T-helper 17 cell (primary cell): ENCODE results near the gene SLC35B4. TPM values are rescaled to one million over a fixed set of nuclear protein-coding genes. Genes with fewer than 3 reads are reported as not detected.
"Not testable (repeated sequence)": the region's sequence is repeated elsewhere in the genome, so short reads cannot be mapped to it uniquely, and the experiment has no call there.

Experiments used
- ATAC-seq: fragments of 150-1000 bp; cut with Tn5 transposase; 2 replicates; pipeline ENCODE4 v1.10.0; 2021; ENCODE audit warnings: mild to moderate bottlenecking, moderate library complexity
- DNase-seq, 3 donors: peaks; one replicate each; pipeline versions ENCODE4 v3.0.0 to v3.0.0-alpha.2; 2020 to 2021
- H3K9me3 ChIP-seq: one replicate; pipeline ENCODE4 v1.7.0; 2013; ENCODE audit warnings: low read length, mild to moderate bottlenecking; ENCODE audit not compliant: control insufficient read depth, poor library complexity, severe bottlenecking
- H3K27ac Mint-ChIP-seq: one replicate; pipeline ENCODE4 v1.8.0; 2022; ENCODE audit warnings: mild to moderate bottlenecking, moderate library complexity, mixed read lengths
- H3K27me3 Mint-ChIP-seq: one replicate; pipeline ENCODE4 v1.8.0; 2022; ENCODE audit warnings: mixed read lengths
- H3K36me3 Mint-ChIP-seq: one replicate; pipeline ENCODE4 v1.8.0; 2022; ENCODE audit warnings: low read depth, mixed read lengths
- H3K4me1 Mint-ChIP-seq: one replicate; pipeline ENCODE4 v1.8.0; 2022; ENCODE audit warnings: mild to moderate bottlenecking, mixed read lengths
- H3K4me3 Mint-ChIP-seq: one replicate; pipeline ENCODE4 v1.8.0; 2022; ENCODE audit warnings: mild to moderate bottlenecking, moderate library complexity, mixed read lengths
- total RNA-seq, 4 donors: library from RNA in 2 of 4; stranded (reverse) in 2 of 4; gene quantifications; one replicate each; pipeline ENCODE4 v1.2.3 and lab custom pipeline; 2022 to 2026

Gene SLC35B4
- total RNA-seq, 2 donors from 2014 or later: 11.6 to 13.9 TPM

DNA sequence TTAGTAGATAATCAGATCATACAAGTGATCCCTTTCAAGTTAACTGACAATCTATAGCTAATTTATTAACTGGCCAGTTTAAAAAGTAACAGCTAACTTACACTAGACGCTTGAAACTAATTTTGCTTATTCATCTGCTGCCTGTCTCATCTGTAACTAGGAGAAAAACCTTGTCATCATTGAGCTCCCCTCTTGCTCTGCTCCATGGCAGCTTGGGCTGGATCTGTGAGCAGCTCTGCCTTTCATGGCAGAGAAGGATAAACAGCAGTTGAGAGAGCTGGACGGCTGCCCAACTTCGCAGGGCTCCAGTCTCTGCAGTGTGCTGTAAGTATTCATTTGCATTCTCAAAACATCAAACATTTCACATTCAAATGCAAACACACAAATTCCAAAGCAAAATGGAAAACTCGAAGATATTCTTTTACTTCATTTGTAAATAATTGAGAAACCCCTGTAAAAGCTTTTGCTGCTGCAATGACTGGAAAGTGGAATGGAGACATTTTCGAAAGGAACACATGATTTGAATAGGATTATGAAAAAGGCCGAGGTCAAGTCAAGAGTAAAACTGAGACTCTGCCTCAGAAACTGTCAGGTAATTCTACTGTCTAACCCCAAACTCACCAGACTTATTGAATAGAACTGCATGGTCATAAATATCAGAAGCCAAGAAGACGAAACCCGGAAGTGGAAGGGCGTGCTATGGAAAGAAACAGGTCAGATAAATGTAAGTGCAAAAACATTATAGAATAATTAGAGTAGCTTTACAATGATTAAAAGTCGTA, 17.6 kb downstream of the SLC35B4 start:
- H3K9me3 ChIP-seq: no peaks in the 10 kb centered on the region
- no peak overlapping the region for H3K4me3 Mint-ChIP-seq
- no peak for DNase-seq
- no peak for ATAC-seq
- peaks cover 5% of the 10 kb centered on the region for H3K4me1 Mint-ChIP-seq
- H3K27me3 Mint-ChIP-seq: no peaks in the 10 kb centered on the region
- H3K36me3 Mint-ChIP-seq: peaks cover 17% of the 10 kb centered on the region
- no peak overlapping the region for H3K27ac Mint-ChIP-seq

DNA sequence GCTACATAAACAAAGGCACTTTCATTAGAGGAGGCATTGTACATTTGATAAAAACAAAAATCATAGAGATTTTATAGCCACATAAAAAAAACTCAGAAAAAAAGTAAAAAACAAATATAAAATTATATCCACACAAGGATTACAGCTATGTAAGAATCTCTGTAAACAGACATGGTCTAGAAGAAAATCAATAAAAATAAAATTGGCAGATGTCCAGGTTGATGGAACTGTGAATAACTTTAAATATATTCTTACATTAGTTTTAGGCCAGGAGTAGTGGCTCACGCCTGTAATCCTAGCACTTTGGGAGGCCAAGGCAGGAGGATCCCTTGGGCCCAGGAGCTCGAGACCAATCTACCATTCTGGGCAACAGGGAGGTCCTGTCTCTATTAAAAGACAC, 19.2 kb downstream of the SLC35B4 start:
- ATAC-seq (no peak), DNase-seq (no peak)
- H3K4me3 Mint-ChIP-seq: no peak overlapping the region
- no peaks in the 10 kb centered on the region for H3K27me3 Mint-ChIP-seq
- H3K4me1 Mint-ChIP-seq: peaks cover 5% of the 10 kb centered on the region
- H3K27ac Mint-ChIP-seq: no peak overlapping the region
- H3K36me3 Mint-ChIP-seq: peaks cover 15% of the 10 kb centered on the region
- no peaks in the 10 kb centered on the region for H3K9me3 ChIP-seq

DNA sequence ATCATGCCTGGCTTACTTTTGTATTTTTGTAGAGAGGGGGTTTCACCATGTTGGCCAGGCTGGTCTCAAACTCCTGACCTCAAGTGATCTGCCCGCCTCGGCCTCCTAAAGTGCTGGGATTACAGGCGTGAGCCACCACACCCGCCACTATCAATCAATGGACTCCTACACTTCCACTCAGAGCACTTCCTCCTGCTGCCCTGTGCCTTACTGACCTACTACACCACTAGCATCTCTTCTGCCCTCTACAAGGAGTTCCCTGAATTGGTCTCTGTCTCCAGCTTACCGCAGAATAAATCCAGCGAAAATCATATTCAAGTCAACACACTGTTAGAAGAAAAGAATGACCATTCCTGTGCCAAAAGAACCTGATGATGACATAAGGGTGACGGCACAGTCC, 20.7 kb downstream of the SLC35B4 start:
- not testable (repeated sequence) for H3K4me1 Mint-ChIP-seq, H3K36me3 Mint-ChIP-seq, DNase-seq, H3K27ac Mint-ChIP-seq, H3K4me3 Mint-ChIP-seq, H3K9me3 ChIP-seq, H3K27me3 Mint-ChIP-seq, ATAC-seq

DNA sequence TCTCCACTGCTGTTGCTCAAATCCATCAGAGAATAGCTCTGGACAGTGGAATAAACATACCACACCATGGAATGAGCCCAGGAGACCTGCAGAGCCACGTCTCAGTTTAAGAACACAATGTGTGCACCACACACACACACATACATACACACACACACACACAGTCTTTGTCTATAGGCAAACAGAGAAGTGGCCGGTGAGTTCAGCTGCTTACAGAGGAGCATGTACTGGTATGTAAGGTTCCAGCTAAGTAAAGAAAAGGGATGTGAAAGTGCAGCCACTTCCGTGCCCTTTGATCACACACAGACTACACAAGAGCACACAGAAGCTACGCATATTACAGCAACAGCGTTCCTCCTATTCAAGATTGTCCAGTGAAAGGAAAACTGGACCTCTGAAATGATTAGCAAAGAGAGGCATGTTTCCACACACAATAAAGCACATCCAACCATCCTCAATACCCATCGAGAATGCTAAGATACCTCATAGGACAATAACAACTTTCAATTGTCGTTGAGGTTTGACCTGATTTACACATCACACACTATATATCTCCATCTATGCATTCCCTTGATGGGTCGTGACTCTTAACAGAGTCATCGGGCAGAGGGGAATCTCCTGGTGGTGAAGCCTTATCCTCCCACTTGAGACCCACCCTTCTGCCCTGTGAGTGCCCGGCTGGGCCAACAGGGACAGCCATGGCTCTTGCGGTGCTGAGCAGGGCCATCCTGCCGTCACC, 23.6 kb downstream of the SLC35B4 start:
- Mint-ChIP-seq H3K27ac (no peak overlapping the region), H3K4me3 (no peak overlapping the region), H3K36me3 (peaks cover 3% of the 10 kb centered on the region), H3K27me3 (no peaks in the 10 kb centered on the region), H3K4me1 (peaks cover 3% of the 10 kb centered on the region)
- H3K9me3 ChIP-seq: no peaks in the 10 kb centered on the region
- DNase-seq (no peak), ATAC-seq (peak; percentile 63)

DNA sequence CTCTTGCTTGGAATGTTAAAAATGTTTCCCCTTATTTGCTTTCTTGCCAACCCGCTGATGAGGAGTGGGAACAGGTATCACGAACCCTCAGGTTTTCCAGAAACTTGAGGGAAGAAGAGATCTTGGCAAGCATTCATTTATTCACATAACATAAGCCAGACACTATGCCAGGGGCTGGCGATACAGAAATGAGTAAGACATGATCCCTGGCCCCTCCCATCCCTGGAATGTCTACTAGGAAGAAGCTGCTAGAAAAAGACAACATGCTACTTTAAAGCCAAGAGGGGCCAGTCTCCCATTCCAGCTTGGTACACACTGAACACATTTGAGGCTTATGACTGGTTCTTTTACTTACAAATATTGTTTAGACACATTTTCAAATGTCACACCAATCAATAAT, 26.4 kb downstream of the SLC35B4 start:
- Mint-ChIP-seq H3K27ac (no peak overlapping the region), H3K36me3 (peaks cover 3% of the 10 kb centered on the region), H3K27me3 (no peaks in the 10 kb centered on the region), H3K4me1 (peaks cover 3% of the 10 kb centered on the region), H3K4me3 (no peak overlapping the region)
- DNase-seq: no peak
- no peak for ATAC-seq
- H3K9me3 ChIP-seq: no peaks in the 10 kb centered on the region

DNA sequence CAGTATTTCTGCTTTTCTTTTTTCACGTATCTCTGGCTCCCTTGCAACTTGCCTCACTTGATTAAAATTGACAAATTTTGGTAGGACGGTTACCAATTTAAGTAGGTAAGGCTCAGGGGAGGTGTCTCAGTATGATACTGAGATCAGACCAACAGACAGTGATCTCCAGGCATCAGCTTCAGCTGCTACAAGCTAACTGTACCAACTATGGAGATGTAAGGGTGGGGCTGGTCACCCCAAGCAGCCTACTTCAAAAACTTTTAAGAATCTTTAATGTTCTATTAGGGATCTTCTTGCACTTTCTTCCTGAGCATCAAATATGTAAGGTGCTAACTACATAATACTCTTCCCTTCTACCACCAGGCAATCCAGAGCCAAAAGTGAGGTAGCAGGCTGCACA, 26.9 kb downstream of the SLC35B4 start:
- DNase-seq (no peak), ATAC-seq (no peak)
- H3K36me3 Mint-ChIP-seq: peaks cover 2% of the 10 kb centered on the region
- peaks cover 3% of the 10 kb centered on the region for H3K4me1 Mint-ChIP-seq
- H3K27me3 Mint-ChIP-seq: no peaks in the 10 kb centered on the region
- H3K4me3 Mint-ChIP-seq: no peak overlapping the region
- H3K9me3 ChIP-seq: no peaks in the 10 kb centered on the region
- H3K27ac Mint-ChIP-seq: no peak overlapping the region

DNA sequence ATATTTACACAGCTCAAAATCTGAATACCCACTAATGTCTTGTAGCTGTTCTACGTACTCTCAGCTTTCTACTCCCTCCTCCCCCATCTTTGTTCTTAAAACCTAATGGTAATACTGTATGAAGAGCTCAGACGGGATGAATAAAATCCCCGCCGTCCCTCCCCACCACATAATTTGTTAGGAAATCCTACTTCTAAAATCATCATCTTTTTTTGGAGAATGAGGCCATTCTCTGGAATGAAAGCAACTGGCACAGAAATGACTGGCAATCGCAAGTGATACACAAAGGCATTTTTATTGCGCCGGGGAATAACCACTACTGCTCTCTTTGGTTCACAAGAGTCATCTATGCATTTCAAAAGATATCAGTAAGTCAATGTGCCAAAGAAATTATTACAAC, 27.3 kb downstream of the SLC35B4 start:
- no peak overlapping the region for H3K27ac Mint-ChIP-seq

DNA sequence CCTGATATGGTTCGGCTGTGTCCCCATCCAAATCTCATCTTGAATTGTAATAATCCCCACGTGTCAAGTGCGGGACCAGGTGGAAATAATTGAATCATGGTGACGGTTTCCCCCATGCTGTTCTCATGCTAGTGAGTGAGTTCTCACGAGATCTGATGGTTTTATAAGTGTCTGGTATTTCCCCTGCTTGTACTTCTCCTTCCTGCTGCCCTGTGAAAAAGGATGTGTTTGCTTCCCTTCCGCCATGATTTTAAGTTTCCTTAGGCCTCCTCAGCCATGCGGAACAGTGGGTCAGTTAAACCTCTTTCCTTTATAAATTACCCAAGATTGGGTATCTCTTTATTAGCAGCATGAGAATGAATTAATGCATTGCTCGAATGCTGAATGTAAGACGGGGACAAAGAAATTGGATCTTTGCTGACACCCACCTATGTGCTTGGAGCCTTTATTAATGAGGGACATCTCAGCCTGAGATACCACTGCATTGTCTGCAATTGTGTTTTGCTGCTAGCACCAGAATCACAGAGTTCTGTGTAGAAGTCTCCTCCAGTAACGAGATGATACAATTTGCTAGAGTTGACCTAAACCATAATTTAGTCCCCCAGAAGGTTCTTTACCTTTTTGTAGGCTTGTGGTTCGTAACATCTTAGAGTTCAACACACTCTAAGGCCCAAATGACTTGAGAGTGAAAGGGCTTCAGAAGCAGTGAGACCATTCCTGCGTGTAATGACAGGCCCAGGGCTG, 28.6 kb downstream of the SLC35B4 start:
- Mint-ChIP-seq H3K36me3 (no peaks in the 10 kb centered on the region), H3K27me3 (peaks cover 6% of the 10 kb centered on the region), H3K4me3 (no peak overlapping the region), H3K27ac (no peak overlapping the region), H3K4me1 (no peaks in the 10 kb centered on the region)
- H3K9me3 ChIP-seq: no peaks in the 10 kb centered on the region
- no peak for ATAC-seq
- DNase-seq: no peak

More for the DNA sequence above, 27.3 kb downstream of the SLC35B4 start:
- no peaks in the 10 kb centered on the region for H3K27me3 Mint-ChIP-seq
- H3K4me1 Mint-ChIP-seq: peaks cover 3% of the 10 kb centered on the region
- H3K36me3 Mint-ChIP-seq: no peaks in the 10 kb centered on the region
- no peak overlapping the region for H3K4me3 Mint-ChIP-seq
- ATAC-seq: no peak
- no peaks in the 10 kb centered on the region for H3K9me3 ChIP-seq
- no peak for DNase-seq

DNA sequence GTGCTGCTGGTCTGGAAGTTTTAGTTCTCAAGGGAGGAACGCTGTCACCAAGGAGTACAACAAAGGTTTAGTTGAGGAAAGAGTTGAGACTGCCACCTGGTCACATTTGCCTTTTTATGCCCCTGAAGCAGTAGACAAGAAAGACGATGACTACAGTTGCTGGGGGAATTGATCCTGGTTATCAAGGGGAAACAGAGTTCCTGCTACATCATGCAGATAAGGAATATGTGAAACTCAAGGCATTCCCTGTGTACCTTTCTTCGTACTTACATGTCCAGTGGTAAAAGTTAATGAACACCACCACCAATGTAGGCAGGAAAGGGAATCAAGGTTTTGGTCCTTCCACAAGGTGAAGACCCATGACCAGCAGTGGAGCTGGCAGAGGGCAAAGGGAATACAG, 31.8 kb downstream of the SLC35B4 start:
- Mint-ChIP-seq H3K27me3 (peaks cover 19% of the 10 kb centered on the region), H3K27ac (no peak overlapping the region), H3K36me3 (peaks cover 2% of the 10 kb centered on the region), H3K4me1 (no peaks in the 10 kb centered on the region), H3K4me3 (no peak overlapping the region)
- no peaks in the 10 kb centered on the region for H3K9me3 ChIP-seq
- ATAC-seq (no peak), DNase-seq (no peak)

DNA sequence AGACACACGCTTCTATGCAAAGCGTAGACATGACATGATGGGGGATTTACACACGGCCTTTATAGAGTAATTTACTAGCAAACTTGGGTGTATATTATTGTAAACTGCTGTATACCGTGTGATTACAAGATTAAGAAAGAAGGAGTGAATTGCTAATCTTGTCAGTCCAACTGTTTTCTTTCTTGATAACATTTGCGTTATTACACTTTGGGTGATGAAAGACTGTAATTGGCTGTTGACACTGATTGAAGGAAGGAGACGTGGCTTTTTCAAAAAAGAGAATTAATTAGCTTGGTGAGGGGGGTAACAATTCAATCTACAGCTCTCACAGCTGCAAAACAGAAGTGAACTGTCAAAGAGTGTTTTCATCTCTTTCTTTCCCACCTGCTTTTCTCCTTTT, 32.7 kb downstream of the SLC35B4 start:
- no peaks in the 10 kb centered on the region for H3K9me3 ChIP-seq
- ATAC-seq (no peak), DNase-seq (no peak)
- no peak overlapping the region for H3K27ac Mint-ChIP-seq
- H3K4me1 Mint-ChIP-seq: peaks cover 2% of the 10 kb centered on the region
- no peak overlapping the region for H3K4me3 Mint-ChIP-seq
- peaks cover 2% of the 10 kb centered on the region for H3K36me3 Mint-ChIP-seq
- peaks cover 23% of the 10 kb centered on the region for H3K27me3 Mint-ChIP-seq

DNA sequence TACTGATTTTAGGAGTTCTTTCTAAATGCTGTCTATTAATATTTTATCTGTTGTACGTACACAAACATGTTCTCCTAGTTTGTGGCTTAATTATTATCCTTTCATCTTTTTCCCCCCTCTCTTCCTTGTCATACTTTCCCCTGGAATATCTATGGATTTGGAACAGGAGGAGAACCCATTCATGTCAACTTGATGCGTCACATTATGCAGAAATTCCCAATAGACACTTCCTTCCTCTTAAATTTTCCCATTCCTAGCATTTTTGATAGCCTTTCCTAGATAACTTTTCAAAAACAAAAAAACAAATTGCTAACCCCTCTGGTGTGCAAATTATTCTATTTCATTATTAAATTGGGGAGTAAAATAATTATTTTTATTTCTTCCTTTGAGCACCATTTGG, 36.2 kb downstream of the SLC35B4 start:
- DNase-seq: no peak
- H3K36me3 Mint-ChIP-seq: peaks cover 2% of the 10 kb centered on the region
- no peak for ATAC-seq
- H3K4me1 Mint-ChIP-seq: peaks cover 2% of the 10 kb centered on the region
- H3K27me3 Mint-ChIP-seq: peaks cover 50% of the 10 kb centered on the region
- H3K4me3 Mint-ChIP-seq: no peak overlapping the region
- H3K27ac Mint-ChIP-seq: no peak overlapping the region
- H3K9me3 ChIP-seq: no peaks in the 10 kb centered on the region

DNA sequence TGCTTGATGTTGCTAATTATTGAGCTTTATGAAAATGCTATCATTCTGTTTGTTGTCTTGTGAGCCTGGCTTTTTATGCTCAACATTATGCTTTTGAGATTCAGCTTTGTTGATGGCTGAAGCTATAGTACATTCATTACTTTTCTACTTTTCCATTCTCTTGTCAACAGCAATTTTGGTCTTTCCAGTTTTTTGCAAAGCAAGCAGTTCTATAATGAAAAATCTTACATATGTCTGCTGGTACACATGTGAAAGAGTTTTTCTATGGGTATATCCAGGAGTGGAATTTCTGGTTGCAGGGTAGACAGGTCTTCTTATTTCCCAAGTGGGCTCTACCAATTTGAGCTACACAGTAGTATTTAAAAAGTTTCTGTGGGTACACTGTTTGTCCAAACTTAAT, 36.8 kb downstream of the SLC35B4 start:
- Mint-ChIP-seq H3K4me3 (no peak overlapping the region), H3K36me3 (peaks cover 2% of the 10 kb centered on the region), H3K4me1 (peaks cover 2% of the 10 kb centered on the region), H3K27ac (no peak overlapping the region), H3K27me3 (peaks cover 50% of the 10 kb centered on the region)
- no peaks in the 10 kb centered on the region for H3K9me3 ChIP-seq
- no peak for DNase-seq
- no peak for ATAC-seq

DNA sequence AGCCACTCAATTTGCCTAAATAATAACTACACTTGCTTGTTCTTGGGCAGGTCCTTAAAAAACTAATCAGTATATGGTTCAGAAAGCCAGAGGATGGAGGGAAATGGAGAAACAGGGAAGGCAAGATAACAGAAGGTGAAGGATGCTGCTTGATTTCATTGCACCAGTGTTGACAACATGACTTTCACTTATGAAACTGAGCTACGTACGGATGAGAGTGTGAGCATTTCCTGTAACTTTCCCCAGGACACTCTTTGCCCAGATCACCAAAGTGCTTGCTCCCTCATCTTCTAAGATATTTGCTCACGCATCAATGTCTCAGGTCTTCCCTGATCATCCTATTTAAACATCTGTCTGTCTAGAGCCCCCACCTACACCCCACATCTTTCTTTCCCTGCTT, 37.4 kb downstream of the SLC35B4 start:
- H3K4me1 Mint-ChIP-seq: peaks cover 2% of the 10 kb centered on the region
- no peak for ATAC-seq
- no peak for DNase-seq
- H3K4me3 Mint-ChIP-seq: no peak overlapping the region
- peaks cover 2% of the 10 kb centered on the region for H3K36me3 Mint-ChIP-seq
- H3K9me3 ChIP-seq: no peaks in the 10 kb centered on the region
- H3K27me3 Mint-ChIP-seq: peaks cover 49% of the 10 kb centered on the region
- H3K27ac Mint-ChIP-seq: no peak overlapping the region
